K562 (cell line): Measurements from ENCODE around the gene SAE1. TPM values are rescaled to one million over a fixed set of nuclear protein-coding genes. Genes with fewer than 3 reads are reported as not detected.

Experiments used
- CEBPB ChIP-seq: fragments of 450-650 bp; IDR thresholded peaks from 2 replicates; pipeline ENCODE4 v1.6.1; 2016; ENCODE audit warnings: missing genetic modification characterization, missing compliant biosample characterization
- HCFC1 ChIP-seq: IDR thresholded peaks from 2 replicates; pipeline ENCODE4 v1.6.1; 2012; ENCODE audit warnings: low read depth, low read length, improper control_type of control experiment
- HSF4 ChIP-seq: fragments of 250-450 bp; sonication (Bioruptor Pico); IDR thresholded peaks from 2 replicates; pipeline ENCODE4 v2.1.2; 2022; ENCODE audit warnings: mild to moderate bottlenecking, moderate library complexity, borderline replicate concordance
- L3MBTL2 ChIP-seq: fragments of 450-650 bp; IDR thresholded peaks from 2 replicates; pipeline ENCODE4 v1.6.1; 2016; ENCODE audit warnings: mild to moderate bottlenecking, moderate library complexity
- NFYB ChIP-seq: IDR thresholded peaks from 2 replicates; pipeline ENCODE4 v1.6.1; 2011; ENCODE audit warnings: mild to moderate bottlenecking, moderate library complexity; ENCODE audit not compliant: insufficient read length; ENCODE audit errors: extremely low read depth
- PHB ChIP-seq: fragments of 250-450 bp; sonication (Bioruptor Pico); IDR thresholded peaks from 2 replicates; pipeline ENCODE4 v1.5.0; 2021
- PML ChIP-seq: IDR thresholded peaks from 2 replicates; pipeline ENCODE4 v1.6.1; 2012; ENCODE audit warnings: low read length, inconsistent platforms
- POLR3A ChIP-seq: IDR thresholded peaks from 2 replicates; pipeline ENCODE4 v1.6.1; 2011; ENCODE audit warnings: borderline replicate concordance, mild to moderate bottlenecking, moderate library complexity; ENCODE audit not compliant: insufficient read length, insufficient read depth; ENCODE audit errors: extremely low read depth
- SREBF1 ChIP-seq: fragments of 150-350 bp; IDR thresholded peaks from 2 replicates; pipeline ENCODE4 v1.6.1; 2014; ENCODE audit warnings: antibody characterized with exemption, low read depth, low read length, borderline replicate concordance
- TAF9B ChIP-seq: fragments of 450-650 bp; IDR thresholded peaks from 2 replicates; pipeline ENCODE4 v1.6.1; 2018; ENCODE audit warnings: mild to moderate bottlenecking; ENCODE audit not compliant: partially characterized antibody
- TCF3 ChIP-seq: sonication (generic); formaldehyde crosslinking; IDR thresholded peaks from 2 replicates; pipeline ENCODE4 v1.4.0; 2020; ENCODE audit warnings: mild to moderate bottlenecking, missing genetic modification reagents
- ZFX ChIP-seq: sonication (generic); formaldehyde crosslinking; IDR thresholded peaks from 2 replicates; pipeline ENCODE4 v1.8.0; 2022; ENCODE audit warnings: mild to moderate bottlenecking, missing genetic modification reagents, moderate library complexity
- ZNF232 ChIP-seq: sonication (generic); formaldehyde crosslinking; IDR thresholded peaks from 2 replicates; pipeline ENCODE4 v1.8.0; 2022; ENCODE audit warnings: mild to moderate bottlenecking, missing genetic modification reagents
- polyA plus RNA-seq, 8 experiments: library from polyadenylated mRNA; depleted of rRNA in 4 of 8; stranded (reverse) in 5 of 8; unstranded in 3 of 8; fragments of >200 nt; fragmentation: Nextera tagmentation in 2 of 8; fragmentation: Illumina TruSeq in 1 of 8; extraction: Ambion mirVana in 2 of 8; extraction: Trizol in 1 of 8; gene quantifications; 2 replicates each; pipeline versions ENCODE4 v1.2.1 to v1.2.3, GENCODE V29; 2011 to 2014; ENCODE audit warnings: inconsistent platforms in 1 of 8, missing spikeins in 1 of 8
- total RNA-seq, 7 experiments: library from RNA; depleted of rRNA in 6 of 7; stranded (reverse); fragments of >200 nt in 6 of 7; fragmentation: Illumina TruSeq in 2 of 7; extraction: Trizol in 2 of 7; gene quantifications; 2 replicates each; pipeline versions ENCODE4 v1.2.1 to v1.2.3, GENCODE V29; 2011 to 2021; ENCODE audit warnings: low replicate concordance in 1 of 7
- TF ChIP-seq, protein P1 (sequence below): fragments of 450-650 bp; formaldehyde crosslinking; IDR thresholded peaks from 2 replicates; pipeline ENCODE4 v1.4.0; 2020; ENCODE audit warnings: mild to moderate bottlenecking, mixed read lengths

SAE1 gene
- total and polyA plus RNA-seq, 9 of the 15 experiments (the other 6 are each of a cell fraction or from before 2014, with no cell fraction given): 82.8 to 299 (median 217) TPM

DNA sequence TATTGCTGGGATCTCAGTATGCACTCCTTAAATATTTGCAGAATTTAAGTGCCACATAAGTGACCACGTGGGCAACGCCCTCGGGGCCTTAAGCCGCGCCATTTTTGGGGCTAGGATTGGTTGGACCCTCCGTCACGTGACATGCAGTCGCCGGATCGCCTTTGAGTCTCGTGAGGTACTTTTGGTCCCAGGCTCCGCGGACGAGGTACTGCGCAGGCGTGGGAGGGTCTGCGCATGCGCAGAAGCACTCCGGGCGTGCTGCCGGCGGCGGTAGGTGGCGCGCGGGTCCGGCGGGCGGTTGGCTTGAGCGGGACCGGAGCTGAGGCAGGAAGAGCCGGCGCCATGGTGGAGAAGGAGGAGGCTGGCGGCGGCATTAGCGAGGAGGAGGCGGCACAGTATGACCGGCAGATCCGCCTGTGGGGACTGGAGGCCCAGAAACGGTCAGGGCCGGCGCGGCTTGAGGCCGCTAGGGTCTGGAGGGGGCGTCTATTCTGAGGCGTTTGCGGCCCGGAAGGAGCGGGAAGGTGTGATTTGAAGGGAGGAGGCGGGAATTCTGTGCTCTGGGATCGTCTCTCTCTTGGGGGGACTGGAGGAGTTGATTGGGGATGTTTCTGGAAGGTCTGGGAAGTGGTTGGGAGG lies at the start of gene SAE1 (continued):
- TF ChIP-seq CEBPB (tag) (0 out of 2 replicates have a peak, but pooled peaks have one; percentile 12), ZNF232 (CRISPR knock-in tag) (peak; percentile 84), POLR3A (no peak), NFYB (no peak), TCF3 (no peak), TAF9B (peak; percentile 74), L3MBTL2 (peak; percentile 99), PML (peak; percentile 42; the same call in 1 of the 2 replicates), ZFX (CRISPR knock-in tag) (peak; percentile 82), SREBF1 (no peak), HCFC1 (peak; percentile 60), HSF4 (CRISPR knock-in tag) (no peak), PHB (0 out of 2 replicates have a peak, but pooled peaks have one; percentile 32)
- TF ChIP-seq, protein P1, sequence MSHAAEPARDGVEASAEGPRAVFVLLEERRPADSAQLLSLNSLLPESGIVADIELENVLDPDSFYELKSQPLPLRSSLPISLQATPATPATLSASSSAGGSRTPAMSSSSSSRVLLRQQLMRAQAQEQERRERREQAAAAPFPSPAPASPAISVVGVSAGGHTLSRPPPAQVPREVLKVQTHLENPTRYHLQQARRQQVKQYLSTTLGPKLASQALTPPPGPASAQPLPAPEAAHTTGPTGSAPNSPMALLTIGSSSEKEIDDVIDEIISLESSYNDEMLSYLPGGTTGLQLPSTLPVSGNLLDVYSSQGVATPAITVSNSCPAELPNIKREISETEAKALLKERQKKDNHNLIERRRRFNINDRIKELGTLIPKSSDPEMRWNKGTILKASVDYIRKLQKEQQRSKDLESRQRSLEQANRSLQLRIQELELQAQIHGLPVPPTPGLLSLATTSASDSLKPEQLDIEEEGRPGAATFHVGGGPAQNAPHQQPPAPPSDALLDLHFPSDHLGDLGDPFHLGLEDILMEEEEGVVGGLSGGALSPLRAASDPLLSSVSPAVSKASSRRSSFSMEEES (CRISPR knock-in tag): peak; percentile 99
